HepG2 (cell line): ENCODE results near the gene FBXO5. TPM values are rescaled to one million over a fixed set of nuclear protein-coding genes. Genes with fewer than 3 reads are reported as not detected.

Source experiments
- AHDC1 ChIP-seq: sonication (generic); formaldehyde crosslinking; IDR thresholded peaks from 2 replicates; pipeline ENCODE4 v1.5.1; 2020; ENCODE audit warnings: mild to moderate bottlenecking, missing genetic modification reagents, borderline replicate concordance
- ATAD3A ChIP-seq: sonication (generic); formaldehyde crosslinking; IDR thresholded peaks from 2 replicates; pipeline ENCODE4 v1.4.0; 2020; ENCODE audit warnings: missing genetic modification reagents
- ATF7-NPFF ChIP-seq: sonication (generic); formaldehyde crosslinking; IDR thresholded peaks from 2 replicates; pipeline ENCODE4 v1.8.1; 2023; ENCODE audit warnings: mild to moderate bottlenecking, low read depth, missing genetic modification reagents, moderate library complexity
- DBP ChIP-seq: sonication (generic); formaldehyde crosslinking; IDR thresholded peaks from 2 replicates; pipeline ENCODE4 v1.4.0; 2020; ENCODE audit warnings: missing genetic modification reagents; ENCODE audit errors: not compliant biosample characterization
- DMAP1 ChIP-seq: IDR thresholded peaks from 2 replicates; pipeline ENCODE4 v1.6.1; 2016
- FOXK2 ChIP-seq: fragments of 450-650 bp; IDR thresholded peaks from 2 replicates; pipeline ENCODE4 v1.6.1; 2016
- GATAD1 ChIP-seq: IDR thresholded peaks from 2 replicates; pipeline ENCODE4 v1.6.1; 2016; ENCODE audit warnings: missing genetic modification reagents, missing compliant biosample characterization
- KDM4B ChIP-seq: sonication (generic); formaldehyde crosslinking; IDR thresholded peaks from 2 replicates; pipeline ENCODE4 v1.4.0; 2020; ENCODE audit warnings: missing genetic modification reagents
- MEIS2 ChIP-seq: sonication (generic); formaldehyde crosslinking; IDR thresholded peaks from 2 replicates; pipeline ENCODE4 v1.9.0; 2021; ENCODE audit warnings: mild to moderate bottlenecking, missing genetic modification reagents
- MLLT10 ChIP-seq: sonication (generic); formaldehyde crosslinking; IDR thresholded peaks from 2 replicates; pipeline ENCODE4 v1.4.0; 2020; ENCODE audit warnings: missing genetic modification reagents
- NR2F6 ChIP-seq, 2 experiments: IDR thresholded peaks; 2 replicates each; pipeline ENCODE4 v1.6.1; 2016; ENCODE audit warnings: antibody characterized with exemption in 1 of 2, mild to moderate bottlenecking in 1 of 2
- SATB2 ChIP-seq: sonication (generic); formaldehyde crosslinking; IDR thresholded peaks from 2 replicates; pipeline ENCODE4 v1.5.0; 2020; ENCODE audit warnings: missing genetic modification reagents
- SIN3B ChIP-seq: fragments of 150-350 bp; IDR thresholded peaks from 2 replicates; pipeline ENCODE4 v1.6.1; 2014; ENCODE audit warnings: low read length
- SMYD3 ChIP-seq: sonication (generic); formaldehyde crosslinking; IDR thresholded peaks from 2 replicates; pipeline ENCODE4 v1.8.1; 2023; ENCODE audit warnings: mild to moderate bottlenecking, missing genetic modification reagents
- SNRNP70 ChIP-seq: fragments of 200-400 bp; formaldehyde crosslinking; IDR thresholded peaks from 2 replicates; pipeline ENCODE4 v1.6.1; 2017; ENCODE audit warnings: mild to moderate bottlenecking, low read depth, low read length, moderate library complexity
- ZBTB3 ChIP-seq: sonication (generic); formaldehyde crosslinking; IDR thresholded peaks from 2 replicates; pipeline ENCODE4 v1.4.0; 2020; ENCODE audit warnings: low read depth, mild to moderate bottlenecking, moderate library complexity, missing genetic modification reagents, borderline replicate concordance
- ZGPAT ChIP-seq: IDR thresholded peaks from 2 replicates; pipeline ENCODE4 v1.6.1; 2016; ENCODE audit warnings: mild to moderate bottlenecking
- ZKSCAN8 ChIP-seq: IDR thresholded peaks from 2 replicates; pipeline ENCODE4 v1.6.1; 2016; ENCODE audit warnings: borderline replicate concordance, missing genetic modification reagents, missing compliant biosample characterization
- ZNF263 ChIP-seq: sonication (generic); formaldehyde crosslinking; IDR thresholded peaks from 2 replicates; pipeline ENCODE4 v1.4.0; 2020; ENCODE audit warnings: missing genetic modification reagents
- ZNF354B ChIP-seq: sonication (generic); formaldehyde crosslinking; IDR thresholded peaks from 2 replicates; pipeline ENCODE4 v1.8.0; 2022; ENCODE audit warnings: mild to moderate bottlenecking, missing genetic modification reagents
- ZNF44 ChIP-seq: sonication (generic); formaldehyde crosslinking; IDR thresholded peaks from 2 replicates; pipeline ENCODE4 v1.5.1; 2020; ENCODE audit warnings: mild to moderate bottlenecking, missing genetic modification reagents
- ZNF580 ChIP-seq: IDR thresholded peaks from 2 replicates; pipeline ENCODE4 v1.6.1; 2016; ENCODE audit warnings: low read depth, borderline replicate concordance
- ZNF850 ChIP-seq: sonication (generic); formaldehyde crosslinking; conservative IDR thresholded peaks from 2 replicates; pipeline ENCODE4 v1.9.0; 2021; ENCODE audit warnings: mild to moderate bottlenecking, missing genetic modification reagents
- polyA plus RNA-seq, 8 experiments: library from polyadenylated mRNA; depleted of rRNA in 3 of 8; stranded (reverse) in 7 of 8; unstranded in 1 of 8; fragments of >200 nt; fragmentation: Illumina TruSeq in 4 of 8; extraction: Trizol in 4 of 8; gene quantifications; 2 replicates each; pipeline versions ENCODE4 v1.2.1 to v1.2.3, GENCODE V29; 2011 to 2016; ENCODE audit warnings: low read depth in 4 of 8, missing spikeins in 1 of 8, mixed read lengths in 1 of 8; ENCODE audit not compliant: insufficient read depth in 1 of 8
- total RNA-seq, 5 experiments: library from RNA; depleted of rRNA; stranded (reverse); fragments of >200 nt; fragmentation: Illumina TruSeq; extraction: Trizol; gene quantifications; 2 replicates each; pipeline ENCODE4 v1.2.3, GENCODE V29; 2016; ENCODE audit warnings: low read depth in 1 of 5

FBXO5 gene
- total and polyA plus RNA-seq, 2 of the 13 experiments (the other 11 are each of a cell fraction or from before 2014, with no cell fraction given), result 15.8 to 41.5 TPM

- TF ChIP-seq DBP (no peak), MEIS2 (peak; percentile 39; the same call in 1 of the 2 replicates), ZNF580 (CRISPR knock-in tag) (no peak; the same call in none of the 2 replicates), ZBTB3 (CRISPR knock-in tag) (no peak), ZNF354B (CRISPR knock-in tag) (peak; percentile 81; the same call in 1 of the 2 replicates), AHDC1 (peak; percentile 8; the same call in 1 of the 2 replicates), KDM4B (CRISPR knock-in tag) (no peak; the same call in 1 of the 2 replicates), MLLT10 (no peak), SNRNP70 (no peak), SIN3B (no peak), GATAD1 (CRISPR knock-in tag) (peak; percentile 88), ZNF850 (CRISPR knock-in tag) (no peak), SATB2 (CRISPR knock-in tag) (0 out of 2 replicates have a peak, but pooled peaks have one; percentile 42), NR2F6 (IDR thresholded peaks at IDR 0.05) (peak; percentile 45), NR2F6 (CRISPR knock-in tag; IDR thresholded peaks at IDR 0.05) (peak; percentile 69), ZKSCAN8 (CRISPR knock-in tag) (peak; percentile 53; the same call in 1 of the 2 replicates), ATAD3A (CRISPR knock-in tag) (no peak), SMYD3 (CRISPR knock-in tag) (peak; percentile 90; the same call in 1 of the 2 replicates), ZNF263 (peak; percentile 8; the same call in 1 of the 2 replicates), DMAP1 (CRISPR knock-in tag) (peak; percentile 83; the same call in 1 of the 2 replicates), FOXK2 (no peak), ZGPAT (CRISPR knock-in tag) (peak; percentile 87), ATF7-NPFF (CRISPR knock-in tag) (peak; percentile 90; the same call in 1 of the 2 replicates), ZNF44 (CRISPR knock-in tag) (no peak)
These were observed 19.9 kb upstream of the FBXO5 start, which contains the start of gene MTRF1L (continued) for GRCh38 chr6:153002613-153003365.
